22Rv1 (cell line): ENCODE data around the gene MEIOSIN.

Experiments
- ZFX ChIP-seq: fragments of 450-650 bp; IDR thresholded peaks from 2 replicates; pipeline ENCODE4 v1.6.1; 2017; ENCODE audit warnings: antibody characterized with exemption, borderline replicate concordance
- TF ChIP-seq, protein P1 (sequence below): fragments of 450-650 bp; IDR thresholded peaks from 2 replicates; pipeline ENCODE4 v1.5.1; 2017; ENCODE audit warnings: mild to moderate bottlenecking

DNA sequence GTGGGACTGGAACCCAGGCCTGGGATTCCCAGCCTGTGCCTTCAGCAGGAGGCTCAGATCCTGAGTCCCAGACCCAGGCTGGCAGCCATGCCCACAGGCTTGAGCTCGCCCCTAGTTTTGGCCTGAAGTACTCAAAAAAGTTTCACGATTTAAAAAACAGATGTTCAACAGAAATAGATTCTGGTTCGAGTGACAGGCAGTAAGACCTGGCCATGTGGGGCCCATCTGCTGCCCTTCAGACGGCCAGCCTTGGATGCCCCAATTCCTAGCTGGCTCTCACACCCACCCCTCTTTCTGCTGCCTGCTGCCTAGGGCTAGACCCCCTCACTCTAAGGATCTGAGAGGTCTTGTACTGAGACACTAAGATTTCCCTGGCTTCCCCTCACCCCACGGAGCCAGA, 51.9 kb downstream of the MEIOSIN start:
- TF ChIP-seq, protein P1, sequence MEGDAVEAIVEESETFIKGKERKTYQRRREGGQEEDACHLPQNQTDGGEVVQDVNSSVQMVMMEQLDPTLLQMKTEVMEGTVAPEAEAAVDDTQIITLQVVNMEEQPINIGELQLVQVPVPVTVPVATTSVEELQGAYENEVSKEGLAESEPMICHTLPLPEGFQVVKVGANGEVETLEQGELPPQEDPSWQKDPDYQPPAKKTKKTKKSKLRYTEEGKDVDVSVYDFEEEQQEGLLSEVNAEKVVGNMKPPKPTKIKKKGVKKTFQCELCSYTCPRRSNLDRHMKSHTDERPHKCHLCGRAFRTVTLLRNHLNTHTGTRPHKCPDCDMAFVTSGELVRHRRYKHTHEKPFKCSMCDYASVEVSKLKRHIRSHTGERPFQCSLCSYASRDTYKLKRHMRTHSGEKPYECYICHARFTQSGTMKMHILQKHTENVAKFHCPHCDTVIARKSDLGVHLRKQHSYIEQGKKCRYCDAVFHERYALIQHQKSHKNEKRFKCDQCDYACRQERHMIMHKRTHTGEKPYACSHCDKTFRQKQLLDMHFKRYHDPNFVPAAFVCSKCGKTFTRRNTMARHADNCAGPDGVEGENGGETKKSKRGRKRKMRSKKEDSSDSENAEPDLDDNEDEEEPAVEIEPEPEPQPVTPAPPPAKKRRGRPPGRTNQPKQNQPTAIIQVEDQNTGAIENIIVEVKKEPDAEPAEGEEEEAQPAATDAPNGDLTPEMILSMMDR, result no peak
- no peak for TF ChIP-seq ZFX
